Measurements from ENCODE around the gene CD84. TPM values are rescaled to one million over a fixed set of nuclear protein-coding genes. Genes with fewer than 3 reads are reported as not detected.
"Not testable (repeated sequence)": the region's sequence is repeated elsewhere in the genome, so short reads cannot be mapped to it uniquely, and the experiment has no call there.

The CD84 gene
- total and polyA plus RNA-seq, 12 donors, result 1.0 to 29.9 (median 12.4) TPM

- H3K4me1 ChIP-seq (replicated peaks in 1 of 2), result no peaks in the 10 kb centered on the region
- no peak for DNase-seq
- no peaks in the 10 kb centered on the region for H3K36me3 ChIP-seq (replicated peaks in 1 of 2)
- H3K27me3 ChIP-seq, result no peaks in the 10 kb centered on the region
- H3K9me3 ChIP-seq (replicated peaks in 1 of 3), result no peaks in the 10 kb centered on the region
- WGBS, 4 donors, result 83 to 95% (median 90%) methylated on average over 1 of the region's 1 CpG
- no peak overlapping the region for H3K27ac ChIP-seq
- no peak overlapping the region for H3K4me3 ChIP-seq
- intact Hi-C loops (cut with DNase I), result no loop called here
- no peak for TF ChIP-seq POLR2A (IDR thresholded peaks at IDR 0.05)
Observed at GRCh38 chr1:160597051-160597450, 17.8 kb upstream of the CD84 start.

- WGBS, 4 donors, result 33 to 83% (median 62%) methylated on average over 1 of the region's 1 CpG
- DNase-seq, result no peak
- Histone ChIP-seq H3K27me3 (no peaks in the 10 kb centered on the region), H3K4me3 (no peak overlapping the region), H3K36me3 (replicated peaks in 1 of 2) (no peaks in the 10 kb centered on the region), H3K4me1 (replicated peaks in 1 of 2) (no peaks in the 10 kb centered on the region), H3K9me3 (replicated peaks in 1 of 3) (no peaks in the 10 kb centered on the region), H3K27ac (no peak overlapping the region)
- TF ChIP-seq POLR2A (IDR thresholded peaks at IDR 0.05) (no peak), CTCF (IDR thresholded peaks at IDR 0.05) (no peak)
- intact Hi-C loops (cut with DNase I), result no loop called here
Observed at GRCh38 chr1:160590488-160590887, 11.2 kb upstream of the CD84 start.

GRCh38 chr1:160588468-160588867 lies 9.2 kb upstream of the CD84 start:
- H3K27ac ChIP-seq, result no peak overlapping the region
- intact Hi-C loops (cut with DNase I), result no loop called here
- DNase-seq, result no peak
- no peak overlapping the region for H3K4me3 ChIP-seq
- no peaks in the 10 kb centered on the region for H3K4me1 ChIP-seq (replicated peaks in 1 of 2)
- TF ChIP-seq CTCF (IDR thresholded peaks at IDR 0.05) (no peak), POLR2A (IDR thresholded peaks at IDR 0.05) (no peak)
- H3K9me3 ChIP-seq (replicated peaks in 1 of 3), result no peaks in the 10 kb centered on the region
- H3K27me3 ChIP-seq, result no peaks in the 10 kb centered on the region
- H3K36me3 ChIP-seq (replicated peaks in 1 of 2), result no peaks in the 10 kb centered on the region
- 61 to 81% (median 74%) methylated on average over 2 to 6 of the region's 6 CpGs for WGBS, 4 donors

GRCh38 chr1:160584784-160585183 lies 5.5 kb upstream of the CD84 start:
- WGBS, 4 donors, result 74 to 91% (median 83%) methylated on average over 1 of the region's 1 CpG
- intact Hi-C loops (cut with DNase I), result no loop called here
- Histone ChIP-seq H3K27ac (no peak overlapping the region), H3K36me3 (replicated peaks in 1 of 2) (no peaks in the 10 kb centered on the region), H3K27me3 (no peaks in the 10 kb centered on the region), H3K4me1 (replicated peaks in 1 of 2) (no peaks in the 10 kb centered on the region), H3K4me3 (no peak overlapping the region), H3K9me3 (replicated peaks in 1 of 3) (no peaks in the 10 kb centered on the region)
- no peak for TF ChIP-seq POLR2A (IDR thresholded peaks at IDR 0.05)
- no peak for TF ChIP-seq CTCF (IDR thresholded peaks at IDR 0.05)
- DNase-seq, result no peak

- intact Hi-C loops (cut with DNase I); H3K27me3 ChIP-seq; H3K36me3 ChIP-seq (replicated peaks in 1 of 2); H3K4me1 ChIP-seq (replicated peaks in 1 of 2); DNase-seq; H3K9me3 ChIP-seq (replicated peaks in 1 of 3); H3K4me3 ChIP-seq; H3K27ac ChIP-seq: not testable (repeated sequence)
- WGBS, 4 donors, result 85 to 95% (median 88%) methylated on average over 2 of the region's 2 CpGs
Observed at GRCh38 chr1:160582976-160583375, 3.7 kb upstream of the CD84 start.

All from adrenal gland (tissue), 12 donors.